GM12892 (cell line): ENCODE measurements around the gene FASTKD1.

Experiments
- POLR2A ChIP-seq: IDR thresholded peaks from 2 replicates; pipeline ENCODE4 v1.6.1; 2011; ENCODE audit warnings: low read depth, low read length, control low read depth
- POLR2AphosphoS5 ChIP-seq: IDR thresholded peaks from 2 replicates; pipeline ENCODE4 v1.6.1; 2011; ENCODE audit warnings: low read depth, low read length, control low read depth
- TAF1 ChIP-seq: IDR thresholded peaks from 2 replicates; pipeline ENCODE4 v1.6.1; 2011; ENCODE audit warnings: low read depth, mild to moderate bottlenecking, control low read depth, low read length, borderline replicate concordance

DNA sequence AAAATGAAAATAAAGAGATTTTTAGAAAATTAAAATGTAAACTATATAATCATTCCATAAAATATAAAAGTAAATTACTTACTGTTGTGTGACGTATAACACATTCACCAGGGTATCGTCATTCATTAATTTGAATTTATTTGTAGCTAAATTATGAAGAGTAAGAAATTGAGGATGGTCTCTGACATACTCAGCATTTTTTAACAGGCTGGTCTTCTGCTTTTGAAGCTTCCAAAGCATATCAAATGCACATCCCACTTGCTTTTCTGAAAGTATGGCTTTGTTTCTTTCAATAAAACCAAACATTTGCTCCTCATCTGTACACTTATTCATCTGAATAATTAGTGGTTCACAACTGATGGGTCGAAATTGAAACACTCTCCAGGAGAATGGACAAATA, 2.1 kb downstream of the FASTKD1 start:
- TF ChIP-seq TAF1 = no peak
- no peak for TF ChIP-seq POLR2AphosphoS5
- TF ChIP-seq POLR2A = no peak
